HuH-7 (cell line): ENCODE measurements around the gene TBC1D3K.
"Not testable (repeated sequence)": the region's sequence is repeated elsewhere in the genome, so short reads cannot be mapped to it uniquely, and the experiment has no call there.

Experiments used
- DNase-seq: peaks from one replicate; pipeline ENCODE4 v3.0.0; 2011; ENCODE audit warnings: low spot score

TBC1D3K gene

DNA sequence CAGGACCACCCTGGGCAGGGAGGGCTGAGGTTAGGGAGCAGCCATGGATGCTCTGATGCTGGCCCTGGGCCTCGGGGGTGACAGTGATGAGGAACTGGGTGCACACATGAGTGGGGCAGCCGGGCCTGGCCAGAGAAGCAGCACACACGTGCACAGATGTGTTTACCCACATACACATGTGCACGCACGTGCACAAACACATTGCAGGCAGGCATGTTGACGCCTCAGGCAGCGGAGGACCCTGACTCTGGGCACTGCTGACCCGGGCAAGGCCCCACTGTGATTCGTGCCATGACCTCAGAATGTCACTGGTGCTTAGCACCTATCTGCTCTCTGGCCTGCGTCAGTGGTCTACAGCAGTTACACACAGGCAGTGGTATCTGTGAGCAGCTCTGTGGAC, at the start of gene TBC1D3K:
Gene TBC1D3K (plus strand): TSS at position 301 of the 400 bp plus-strand sequence. CDS start 1,585 bp downstream, outside the sequence.
- DNase-seq: not testable (repeated sequence)

DNA sequence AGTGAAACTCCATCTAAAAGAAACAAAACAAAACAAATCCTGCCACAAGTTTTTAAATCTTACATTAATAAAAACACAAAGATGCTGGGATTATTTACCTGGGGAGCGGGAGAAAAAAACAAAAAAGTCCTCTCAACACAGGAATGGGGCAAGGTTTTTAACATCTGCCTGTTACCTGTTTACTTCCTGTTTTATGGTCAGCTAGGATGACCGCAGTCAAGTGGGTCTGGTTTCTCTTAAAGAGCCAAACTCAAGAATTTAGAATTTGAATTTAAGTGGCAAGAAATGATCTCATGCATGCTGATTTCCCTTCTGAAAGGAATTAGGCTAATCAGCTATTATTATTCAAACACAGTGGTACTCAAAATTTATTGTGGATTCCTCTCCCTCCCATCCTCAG, 39.7 kb upstream of the TBC1D3K start:
- DNase-seq: no peak

DNA sequence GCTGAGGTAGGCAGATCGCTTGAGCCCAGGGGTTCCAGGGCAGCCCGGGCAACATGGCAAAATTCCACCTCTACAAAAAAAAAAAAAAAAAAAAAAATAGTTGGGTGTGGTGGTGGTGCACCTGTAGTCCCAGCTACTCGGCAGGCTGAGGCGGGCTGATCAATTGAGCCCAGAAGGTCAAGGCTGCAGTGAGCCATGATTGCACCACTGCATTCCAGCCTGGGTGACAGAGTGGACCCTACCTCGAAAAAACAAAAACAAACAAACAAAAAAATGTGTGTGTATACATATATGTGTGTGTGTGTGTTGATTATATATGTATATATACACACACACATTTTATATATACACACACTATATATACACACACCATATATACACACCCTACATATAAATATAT, 39.1 kb upstream of the TBC1D3K start:
- no peak for DNase-seq

DNA sequence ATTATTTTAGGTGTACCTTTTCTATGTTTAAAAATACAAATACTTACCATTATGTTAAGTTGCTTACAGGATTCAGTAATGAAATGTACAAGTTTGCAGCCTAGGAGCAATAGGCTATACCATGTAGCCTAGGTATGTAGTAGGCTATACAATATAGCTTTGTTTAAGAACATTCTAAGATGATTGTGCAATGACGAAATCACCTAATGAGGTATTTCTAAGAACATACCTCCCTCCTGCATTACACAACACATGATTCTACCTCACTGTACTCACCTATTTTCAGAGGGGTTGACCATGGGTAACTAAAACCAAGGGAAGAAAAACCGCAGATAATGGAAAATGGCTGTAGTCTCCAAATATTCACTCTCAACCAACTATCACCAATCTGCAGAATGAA, 35.3 kb upstream of the TBC1D3K start:
- no peak for DNase-seq

DNA sequence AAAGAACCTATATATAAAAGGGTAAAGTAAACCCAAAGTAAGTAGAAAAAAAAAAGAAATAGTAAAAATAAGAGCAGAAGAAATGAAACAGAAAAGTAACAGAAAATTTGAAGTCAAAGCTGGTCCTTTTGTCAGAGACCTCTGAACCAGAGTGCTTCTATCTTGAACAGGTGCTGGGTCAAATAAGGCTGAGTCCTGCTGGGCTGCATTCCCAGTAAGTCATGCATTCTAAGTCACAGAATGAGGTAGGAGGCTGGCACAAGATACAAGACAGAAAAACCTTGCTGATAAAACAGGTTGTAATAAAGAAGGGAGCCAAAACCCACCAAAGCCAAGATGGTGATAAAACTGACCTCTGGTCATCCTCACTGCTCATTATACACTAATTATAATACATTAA, 27.3 kb upstream of the TBC1D3K start:
- DNase-seq: not testable (repeated sequence)
